HUES64 (cell line): Measurements from ENCODE around the gene TCHP.
"Not testable (repeated sequence)": the region's sequence is repeated elsewhere in the genome, so short reads cannot be mapped to it uniquely, and the experiment has no call there.

Experiments
- H3K27ac ChIP-seq: 2 replicates; pipeline ENCODE4 v1.7.0; 2013; ENCODE audit warnings: low read depth, low read length, inconsistent platforms
- H3K27me3 ChIP-seq: 2 replicates; pipeline ENCODE4 v1.6.1; 2013; ENCODE audit warnings: mild to moderate bottlenecking, low read length; ENCODE audit not compliant: insufficient read depth
- H3K36me3 ChIP-seq: 2 replicates; pipeline ENCODE4 v1.6.1; 2013; ENCODE audit warnings: mild to moderate bottlenecking, low read length; ENCODE audit not compliant: insufficient read depth
- H3K4me1 ChIP-seq: 2 replicates; pipeline ENCODE4 v1.6.1; 2013; ENCODE audit warnings: mild to moderate bottlenecking, low read length, moderate library complexity; ENCODE audit not compliant: insufficient read depth
- H3K4me3 ChIP-seq: 2 replicates; pipeline ENCODE4 v1.5.1; 2013; ENCODE audit warnings: mild to moderate bottlenecking, low read length, moderate library complexity
- H3K9ac ChIP-seq: 2 replicates; pipeline ENCODE4 v1.6.1; 2013; ENCODE audit warnings: mild to moderate bottlenecking, low read depth, low read length
- H3K9me3 ChIP-seq: 2 replicates; pipeline ENCODE4 v1.6.1; 2013; ENCODE audit warnings: low read depth, low read length; ENCODE audit not compliant: insufficient read depth
- WGBS: fragments of 150-250, 120-280 bp; methylation state at CpG from one replicate; pipeline ENCODE4 v1.1.7; 2013; ENCODE audit warnings: missing lambda C conversion rate; 5-methylcytosine and 5-hydroxymethylcytosine counted together

The TCHP gene

DNA sequence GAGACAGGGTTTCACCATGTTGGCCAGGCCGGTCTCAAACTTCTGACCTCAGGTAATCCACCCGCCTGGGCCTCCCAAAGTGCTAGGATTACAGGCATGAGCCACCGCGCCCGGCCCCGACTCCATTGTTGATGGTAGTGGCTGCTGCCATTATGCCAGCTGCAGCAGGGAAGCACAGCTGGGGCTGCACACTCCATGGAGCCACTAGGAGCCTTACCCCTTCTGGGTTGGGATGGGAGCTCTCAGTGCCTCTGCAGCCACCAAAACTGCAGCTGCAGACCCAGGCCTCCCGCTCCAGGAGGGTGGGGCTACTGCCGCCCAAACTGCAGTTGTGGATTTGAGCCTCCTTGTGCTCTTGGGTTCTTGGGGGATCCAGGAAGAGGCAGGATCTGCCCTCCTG is 25.9 kb downstream of the TCHP start:
- Histone ChIP-seq H3K4me1 (no peaks in the 10 kb centered on the region; the same call in 1 of the 2 replicates), H3K27ac (no peak overlapping the region), H3K27me3 (no peaks in the 10 kb centered on the region), H3K36me3 (0 out of 2 replicates have a peak, but pooled peaks cover 10% of the 10 kb centered on the region), H3K9ac (no peak overlapping the region), H3K9me3 (no peaks in the 10 kb centered on the region), H3K4me3 (no peak overlapping the region)
- WGBS = 90% methylated on average over 8 of the region's 8 CpGs

DNA sequence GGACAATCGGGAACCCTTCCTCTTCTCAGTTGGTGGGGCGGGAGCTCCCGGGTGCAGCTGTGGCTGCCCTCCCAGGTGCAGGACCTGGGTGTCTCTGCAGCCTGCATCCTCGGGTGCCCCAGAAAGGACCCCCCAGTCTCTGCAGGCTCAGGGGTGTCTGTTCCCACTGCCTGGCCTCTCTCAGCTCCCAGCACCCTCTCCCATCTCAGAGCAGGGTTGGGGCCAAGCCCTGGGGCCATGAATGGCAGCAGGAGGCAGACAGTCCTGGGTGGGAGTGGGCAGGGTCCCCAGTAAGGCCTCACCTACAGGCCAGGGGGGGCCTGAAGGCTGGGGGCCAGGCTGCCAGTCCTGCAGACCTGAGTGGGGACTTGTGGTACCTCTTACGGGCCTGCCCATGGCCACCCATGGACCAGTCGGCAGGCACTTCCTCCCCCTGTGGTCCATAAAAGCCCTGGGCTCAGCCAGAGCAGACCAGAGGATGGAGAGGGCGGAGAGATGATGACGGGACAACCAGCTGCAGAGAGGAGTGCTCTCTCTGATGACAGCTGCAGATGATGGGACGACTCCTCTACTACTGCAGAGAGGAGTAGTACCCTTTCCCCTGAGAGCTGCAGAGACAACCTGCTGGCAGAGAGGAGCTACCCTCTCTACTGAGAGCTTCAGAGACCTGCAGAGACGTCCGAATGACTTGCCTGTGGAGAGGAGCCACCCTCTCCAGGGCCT is 26.6 kb downstream of the TCHP start:
- Histone ChIP-seq H3K36me3 (peaks cover 15% of the 10 kb centered on the region; the same call in 1 of the 2 replicates), H3K27ac (no peak overlapping the region), H3K4me1 (no peaks in the 10 kb centered on the region; the same call in 1 of the 2 replicates), H3K9ac (no peak overlapping the region), H3K4me3 (no peak overlapping the region), H3K27me3 (no peaks in the 10 kb centered on the region), H3K9me3 (no peaks in the 10 kb centered on the region)
- WGBS = 93% methylated on average over 11 of the region's 11 CpGs

DNA sequence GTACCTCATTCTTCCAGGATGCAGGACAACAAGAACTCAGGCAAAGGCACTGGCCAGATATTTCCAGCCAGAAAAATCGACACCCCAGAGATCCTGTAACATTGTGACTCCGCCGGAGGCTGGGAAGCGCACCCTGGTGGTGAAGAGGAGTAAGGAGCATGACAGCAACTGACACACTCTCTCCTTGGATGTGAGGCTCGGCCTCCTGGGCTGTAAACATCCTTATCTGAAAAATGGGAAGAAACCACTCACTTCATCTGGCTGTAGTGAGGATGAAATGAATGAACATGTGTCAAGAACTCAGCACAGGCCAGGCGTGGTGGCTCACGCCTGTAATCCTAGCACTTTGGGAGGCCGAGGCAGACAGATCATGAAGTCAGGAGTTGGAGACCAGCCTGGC is 27.5 kb downstream of the TCHP start:
- H3K9ac ChIP-seq = no peak overlapping the region
- H3K27me3 ChIP-seq = no peaks in the 10 kb centered on the region
- WGBS = 90% methylated on average over 8 of the region's 8 CpGs
- peaks cover 25% of the 10 kb centered on the region for H3K36me3 ChIP-seq
- H3K27ac ChIP-seq = no peak overlapping the region
- no peaks in the 10 kb centered on the region for H3K9me3 ChIP-seq
- no peaks in the 10 kb centered on the region; the same call in 1 of the 2 replicates for H3K4me1 ChIP-seq
- no peak overlapping the region for H3K4me3 ChIP-seq

DNA sequence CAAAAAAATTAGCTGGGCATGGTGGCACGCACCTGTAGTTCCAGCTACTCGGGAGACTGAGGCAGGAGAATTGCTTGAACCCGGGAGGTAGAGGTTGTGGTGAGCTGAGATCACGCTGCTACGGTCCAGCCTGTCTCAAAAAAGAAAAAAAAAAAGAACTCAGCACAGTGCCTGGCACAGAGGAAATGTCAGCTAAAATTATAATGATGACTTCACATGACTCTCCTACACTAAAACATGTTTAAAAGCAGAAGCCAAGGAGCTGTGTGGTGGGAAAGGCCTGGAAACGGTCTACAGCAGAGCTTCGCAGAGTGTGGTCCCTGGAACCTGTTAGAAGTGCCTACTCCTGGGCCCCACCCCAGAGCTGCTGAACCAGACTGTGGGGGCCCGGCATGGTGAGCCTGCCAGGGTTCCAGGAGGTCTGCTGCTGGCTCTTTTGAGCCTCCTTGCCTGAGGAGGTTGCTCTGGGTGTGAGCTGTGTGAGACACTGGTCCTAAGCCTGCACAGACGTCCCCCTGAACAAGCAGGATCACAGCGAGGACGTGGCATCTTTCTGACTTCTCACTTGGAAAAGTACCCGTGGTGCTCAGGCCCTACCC is 28.1 kb downstream of the TCHP start:
- no peaks in the 10 kb centered on the region for H3K27me3 ChIP-seq

DNA sequence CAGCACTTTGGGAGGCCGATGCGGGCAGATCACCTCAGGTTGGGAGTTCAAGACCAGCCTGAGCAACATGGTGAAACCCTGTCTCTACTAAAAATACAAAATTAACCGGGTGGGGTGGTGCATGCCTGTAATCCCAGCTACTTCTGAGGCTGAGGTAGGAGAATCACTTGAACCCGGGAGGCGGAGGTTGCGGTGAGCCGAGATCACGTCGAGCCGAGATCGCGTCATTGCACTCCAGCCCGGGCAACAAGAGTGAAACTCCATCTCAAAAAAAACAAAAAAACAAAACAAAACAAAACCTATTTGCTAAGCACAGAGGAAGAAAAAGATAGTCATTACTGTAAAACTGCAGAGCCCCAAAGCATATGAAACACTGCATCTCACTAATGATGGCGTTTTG is 29.3 kb downstream of the TCHP start:
- not testable (repeated sequence) for H3K27ac ChIP-seq, H3K27me3 ChIP-seq, H3K4me1 ChIP-seq, H3K9me3 ChIP-seq, H3K4me3 ChIP-seq, H3K9ac ChIP-seq
- 98% methylated on average over 14 of the region's 14 CpGs for WGBS
- peaks cover 38% of the 10 kb centered on the region for H3K36me3 ChIP-seq

More for the DNA sequence above, 28.1 kb downstream of the TCHP start:
- 92% methylated on average over 12 of the region's 12 CpGs for WGBS
- H3K36me3 ChIP-seq = peaks cover 31% of the 10 kb centered on the region
- no peak overlapping the region for H3K27ac ChIP-seq
- H3K4me3 ChIP-seq = no peak overlapping the region
- no peaks in the 10 kb centered on the region; the same call in 1 of the 2 replicates for H3K4me1 ChIP-seq
- no peaks in the 10 kb centered on the region for H3K9me3 ChIP-seq
- H3K9ac ChIP-seq = no peak overlapping the region

DNA sequence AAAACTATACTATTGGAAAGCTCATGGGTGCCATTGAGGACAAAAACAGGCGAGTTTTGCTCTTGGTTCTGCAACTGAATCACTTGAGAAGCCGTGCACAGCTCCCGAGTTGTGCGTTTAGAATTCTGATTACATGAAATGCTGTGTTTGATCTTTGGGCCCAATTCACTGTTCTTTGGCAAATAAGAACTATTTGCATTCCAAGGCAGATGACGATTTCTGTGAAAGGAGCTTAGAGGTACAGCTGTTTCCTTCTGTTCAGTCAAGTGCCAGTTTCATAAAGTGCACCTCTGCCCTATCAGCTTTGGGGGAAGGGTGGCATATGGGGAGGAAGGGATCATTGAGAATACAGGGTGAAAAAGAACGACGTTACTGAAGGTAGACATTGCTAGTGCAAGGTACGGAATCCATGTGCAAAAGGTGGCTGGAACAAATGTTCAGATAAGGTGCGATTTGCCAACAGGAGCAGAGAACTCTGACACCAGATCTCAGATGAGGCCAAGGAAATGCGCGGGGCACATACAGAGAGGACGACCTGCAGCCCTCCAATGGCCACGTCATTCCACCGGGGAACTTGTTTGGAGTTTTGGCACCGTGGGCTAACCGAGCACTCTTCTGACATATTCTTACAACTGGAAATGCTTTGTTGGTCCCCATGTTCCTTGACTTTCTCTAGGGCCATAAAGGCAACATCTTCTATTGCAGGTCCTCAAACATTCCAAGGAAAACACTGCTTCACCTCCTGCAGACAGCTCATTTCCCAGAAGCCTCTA is 30.1 kb downstream of the TCHP start:
- H3K4me3 ChIP-seq = no peak overlapping the region
- H3K4me1 ChIP-seq = no peaks in the 10 kb centered on the region; the same call in 1 of the 2 replicates
- no peaks in the 10 kb centered on the region for H3K9me3 ChIP-seq
- 92% methylated on average over 16 of the region's 16 CpGs for WGBS
- no peaks in the 10 kb centered on the region for H3K27me3 ChIP-seq
- peaks cover 40% of the 10 kb centered on the region for H3K36me3 ChIP-seq
- H3K9ac ChIP-seq = no peak overlapping the region
- H3K27ac ChIP-seq = no peak overlapping the region

DNA sequence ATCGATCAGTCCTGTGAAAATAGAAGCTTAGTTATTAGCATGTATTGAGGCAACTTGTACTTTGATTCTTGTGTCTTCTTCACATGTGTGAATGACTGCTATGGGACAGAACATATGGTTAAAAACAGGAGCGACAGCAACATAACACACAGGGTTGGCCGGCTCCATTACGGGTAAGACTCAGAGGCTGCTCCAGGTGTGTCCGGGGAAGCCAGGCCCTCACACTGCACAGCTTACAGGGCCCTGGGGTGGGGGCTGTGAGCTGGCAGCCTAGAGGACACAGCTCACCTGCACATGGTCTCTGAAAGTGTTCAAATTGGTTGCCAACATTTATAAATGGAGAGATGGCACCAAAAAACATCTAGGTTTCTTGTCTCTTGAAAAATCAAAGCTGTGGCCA is 31.1 kb downstream of the TCHP start:
- Histone ChIP-seq H3K27me3 (no peaks in the 10 kb centered on the region), H3K9me3 (no peaks in the 10 kb centered on the region), H3K9ac (no peak overlapping the region), H3K27ac (no peak overlapping the region), H3K4me1 (no peaks in the 10 kb centered on the region; the same call in 1 of the 2 replicates), H3K4me3 (no peak overlapping the region), H3K36me3 (peaks cover 48% of the 10 kb centered on the region)
- WGBS = 95% methylated on average over 5 of the region's 5 CpGs

DNA sequence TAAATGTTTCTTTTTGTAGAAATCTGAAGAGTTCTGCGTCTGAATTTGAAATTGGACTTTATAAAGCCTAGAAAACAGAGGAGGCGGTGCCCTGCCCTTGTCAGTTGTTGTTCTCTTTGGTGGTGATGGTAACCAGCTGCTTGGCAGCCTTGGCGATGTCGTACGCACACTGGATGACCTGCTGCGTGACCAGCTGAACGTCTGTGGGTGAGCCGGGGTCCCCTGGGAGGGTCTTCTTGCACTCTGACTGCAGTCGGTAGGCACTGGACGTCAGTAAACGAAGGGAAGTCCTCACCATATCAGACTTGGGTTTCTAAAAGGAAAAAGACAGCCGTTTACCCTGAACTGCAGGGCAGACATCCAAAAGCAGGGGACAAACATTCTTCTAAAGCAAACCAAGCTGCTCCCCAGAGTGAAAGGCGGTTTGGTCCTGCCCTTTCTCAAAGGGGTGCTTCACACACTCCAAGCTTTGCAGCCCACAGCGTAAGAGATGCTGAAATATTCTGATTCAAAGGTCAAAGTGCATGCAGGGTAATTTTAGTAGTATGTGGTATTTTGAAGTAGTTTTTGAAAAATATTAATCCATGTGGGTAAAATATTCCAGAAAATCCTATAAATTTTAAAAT is 32.9 kb downstream of the TCHP start:
- peaks cover 50% of the 10 kb centered on the region for H3K36me3 ChIP-seq
- no peak overlapping the region for H3K4me3 ChIP-seq
- H3K27me3 ChIP-seq = no peaks in the 10 kb centered on the region
- no peaks in the 10 kb centered on the region; the same call in 1 of the 2 replicates for H3K4me1 ChIP-seq
- H3K27ac ChIP-seq = no peak overlapping the region
- no peak overlapping the region for H3K9ac ChIP-seq
- WGBS = 94% methylated on average over 14 of the region's 14 CpGs
- H3K9me3 ChIP-seq = no peaks in the 10 kb centered on the region

DNA sequence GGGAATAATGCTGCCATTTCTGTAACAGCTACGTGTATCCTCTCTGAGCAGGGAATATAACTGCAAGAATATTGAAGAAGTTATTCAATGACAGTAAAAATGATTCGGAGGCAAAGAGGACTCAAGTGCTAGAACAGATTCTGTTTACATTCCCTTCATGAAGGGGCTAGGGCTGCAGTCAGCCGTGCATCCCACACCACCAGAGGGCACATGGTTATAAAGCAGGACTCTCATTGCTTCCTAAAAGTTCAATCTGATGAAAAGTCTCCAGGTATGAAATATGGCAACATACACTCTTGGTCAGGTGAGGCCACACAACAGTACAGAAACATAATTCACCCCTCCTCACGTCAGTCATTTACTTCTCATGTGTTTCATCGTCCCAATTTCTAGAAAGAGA is 34.0 kb downstream of the TCHP start:
- no peaks in the 10 kb centered on the region for H3K27me3 ChIP-seq
- H3K9me3 ChIP-seq = no peaks in the 10 kb centered on the region
- 90% methylated on average over 5 of the region's 5 CpGs for WGBS
- H3K4me3 ChIP-seq = no peak overlapping the region
- H3K27ac ChIP-seq = no peak overlapping the region
- H3K4me1 ChIP-seq = no peaks in the 10 kb centered on the region; the same call in 1 of the 2 replicates
- H3K9ac ChIP-seq = no peak overlapping the region
- H3K36me3 ChIP-seq = peaks cover 60% of the 10 kb centered on the region

DNA sequence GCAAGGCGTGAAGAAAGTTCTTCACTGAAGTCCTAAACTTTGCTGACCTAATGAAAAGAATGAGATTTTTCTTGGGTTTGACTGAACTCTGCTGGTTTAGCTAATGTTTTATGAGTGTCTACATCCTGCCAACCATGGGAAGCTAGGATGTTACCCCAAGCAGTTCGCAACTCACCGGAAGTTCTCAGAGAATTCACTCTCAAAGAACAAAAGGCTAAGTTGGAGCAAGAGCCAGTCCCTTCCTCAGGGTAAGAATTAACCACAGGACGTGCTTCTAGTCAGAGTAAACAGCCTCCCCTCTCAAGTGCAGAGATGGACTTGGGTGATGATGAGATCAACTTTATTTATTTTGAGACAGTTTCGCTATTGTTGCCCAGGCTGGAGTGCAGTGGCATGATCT is 37.3 kb downstream of the TCHP start:
- H3K4me3 ChIP-seq = no peak overlapping the region
- H3K9ac ChIP-seq = no peak overlapping the region
- peaks cover 39% of the 10 kb centered on the region for H3K36me3 ChIP-seq
- H3K4me1 ChIP-seq = no peaks in the 10 kb centered on the region
- H3K27me3 ChIP-seq = no peaks in the 10 kb centered on the region
- H3K27ac ChIP-seq = no peak overlapping the region
- H3K9me3 ChIP-seq = no peaks in the 10 kb centered on the region
- WGBS = 96% methylated on average over 5 of the region's 5 CpGs

DNA sequence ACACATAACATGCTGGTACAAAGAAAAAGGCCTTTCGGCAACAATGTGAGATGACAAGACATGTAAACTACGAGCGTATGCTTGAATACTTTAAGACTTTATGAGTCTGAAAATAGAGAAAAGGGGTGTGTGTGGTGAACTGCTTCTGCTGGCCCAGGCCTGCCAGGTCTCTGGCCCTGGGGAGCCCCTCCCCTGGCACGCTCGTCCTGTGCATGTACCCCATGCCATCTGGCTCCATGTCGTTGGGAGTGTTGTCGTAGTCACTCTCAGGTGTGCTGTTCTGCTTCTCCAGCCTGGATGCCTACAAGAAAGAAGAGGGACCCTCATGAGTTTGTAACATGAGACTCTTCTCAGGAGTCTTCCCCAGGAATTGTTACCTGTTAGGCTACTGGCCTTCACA is 38.9 kb downstream of the TCHP start:
- peaks cover 26% of the 10 kb centered on the region for H3K36me3 ChIP-seq
- H3K9ac ChIP-seq = no peak overlapping the region
- H3K4me3 ChIP-seq = no peak overlapping the region
- no peak overlapping the region for H3K27ac ChIP-seq
- H3K27me3 ChIP-seq = no peaks in the 10 kb centered on the region
- H3K9me3 ChIP-seq = no peaks in the 10 kb centered on the region
- no peaks in the 10 kb centered on the region for H3K4me1 ChIP-seq
- 97% methylated on average over 7 of the region's 7 CpGs for WGBS
